Ectodermal cell (in vitro differentiated cells): ENCODE results near the gene CPNE1.

Source experiments
- H3K27ac ChIP-seq: 2 replicates; pipeline ENCODE4 v1.7.0; 2013; ENCODE audit warnings: mild to moderate bottlenecking, low read depth, low read length; ENCODE audit not compliant: insufficient read depth, poor library complexity, severe bottlenecking
- H3K27me3 ChIP-seq: 2 replicates; pipeline ENCODE4 v1.7.0; 2013; ENCODE audit warnings: mild to moderate bottlenecking, low read length; ENCODE audit not compliant: insufficient read depth, control insufficient read depth, poor library complexity, severe bottlenecking
- H3K36me3 ChIP-seq: one replicate; pipeline ENCODE4 v1.7.0; 2013; ENCODE audit warnings: low read length; ENCODE audit not compliant: control insufficient read depth, insufficient read depth
- H3K4me1 ChIP-seq: one replicate; pipeline ENCODE4 v1.7.0; 2013; ENCODE audit warnings: low read length; ENCODE audit not compliant: control insufficient read depth, insufficient read depth
- H3K4me3 ChIP-seq: 2 replicates; pipeline ENCODE4 v1.7.0; 2013; ENCODE audit warnings: low read depth, low read length, control low read depth; ENCODE audit not compliant: insufficient read depth
- H3K9me3 ChIP-seq: 2 replicates; pipeline ENCODE4 v1.7.0; 2013; ENCODE audit warnings: mild to moderate bottlenecking, low read length, moderate library complexity; ENCODE audit not compliant: control insufficient read depth
- WGBS, 2 experiments: methylation state at CpG; one replicate each; pipeline ENCODE4 v1.1.7; 2013; ENCODE audit warnings: missing lambda C conversion rate in 2 of 2; 5-methylcytosine and 5-hydroxymethylcytosine counted together

CPNE1 gene

GRCh38 chr20:35598899-35599775, 65.6 kb downstream of the CPNE1 start:
- Histone ChIP-seq H3K9me3 (no peaks in the 10 kb centered on the region), H3K36me3 (no peaks in the 10 kb centered on the region), H3K4me1 (no peaks in the 10 kb centered on the region), H3K4me3 (no peak overlapping the region), H3K27me3 (peaks cover 44% of the 10 kb centered on the region), H3K27ac (no peak overlapping the region)
- 87 to 90% methylated on average over 22 of the region's 22 CpGs for WGBS, 2 experiments

- H3K27me3 ChIP-seq, result peaks cover 43% of the 10 kb centered on the region
- no peak overlapping the region for H3K27ac ChIP-seq
- WGBS, 2 experiments, result 85 to 87% methylated on average over 7 of the region's 7 CpGs
- no peaks in the 10 kb centered on the region for H3K4me1 ChIP-seq
- no peaks in the 10 kb centered on the region for H3K36me3 ChIP-seq
- no peaks in the 10 kb centered on the region for H3K9me3 ChIP-seq
- H3K4me3 ChIP-seq, result no peak overlapping the region
Observed at GRCh38 chr20:35598476-35598875, 66.2 kb downstream of the CPNE1 start.

GRCh38 chr20:35597186-35597585, 67.5 kb downstream of the CPNE1 start:
- Histone ChIP-seq H3K36me3 (no peaks in the 10 kb centered on the region), H3K4me3 (no peak overlapping the region), H3K9me3 (no peaks in the 10 kb centered on the region), H3K4me1 (no peaks in the 10 kb centered on the region), H3K27me3 (peaks cover 30% of the 10 kb centered on the region), H3K27ac (no peak overlapping the region)
- WGBS, 2 experiments, result 80 to 86% methylated on average over 2 of the region's 2 CpGs

GRCh38 chr20:35595901-35596300, 68.8 kb downstream of the CPNE1 start:
- Histone ChIP-seq H3K4me1 (no peaks in the 10 kb centered on the region), H3K27me3 (peaks cover 17% of the 10 kb centered on the region), H3K4me3 (no peak overlapping the region), H3K9me3 (no peaks in the 10 kb centered on the region), H3K27ac (no peak overlapping the region), H3K36me3 (no peaks in the 10 kb centered on the region)
- WGBS, 2 experiments, result 84 to 86% methylated on average over 7 of the region's 7 CpGs

GRCh38 chr20:35595456-35595855, 69.2 kb downstream of the CPNE1 start:
- Histone ChIP-seq H3K4me1 (no peaks in the 10 kb centered on the region), H3K27ac (no peak overlapping the region), H3K36me3 (no peaks in the 10 kb centered on the region), H3K9me3 (no peaks in the 10 kb centered on the region), H3K27me3 (peaks cover 13% of the 10 kb centered on the region), H3K4me3 (no peak overlapping the region)
- WGBS, 2 experiments, result 94 to 95% methylated on average over 17 of the region's 17 CpGs

- Histone ChIP-seq H3K36me3 (no peaks in the 10 kb centered on the region), H3K27me3 (no peaks in the 10 kb centered on the region), H3K4me3 (no peak overlapping the region), H3K4me1 (no peaks in the 10 kb centered on the region), H3K27ac (no peak overlapping the region), H3K9me3 (no peaks in the 10 kb centered on the region)
- WGBS, 2 experiments, result 52 to 57% methylated on average over 2 of the region's 2 CpGs
Observed at GRCh38 chr20:35592339-35592974, 72.2 kb downstream of the CPNE1 start.

GRCh38 chr20:35588397-35588796, 76.3 kb downstream of the CPNE1 start:
- Histone ChIP-seq H3K27me3 (no peaks in the 10 kb centered on the region), H3K27ac (no peak overlapping the region), H3K9me3 (no peaks in the 10 kb centered on the region), H3K4me1 (no peaks in the 10 kb centered on the region), H3K4me3 (no peak overlapping the region), H3K36me3 (no peaks in the 10 kb centered on the region)
- 92 to 94% methylated on average over 14 of the region's 14 CpGs for WGBS, 2 experiments

GRCh38 chr20:35587436-35587835, 77.3 kb downstream of the CPNE1 start:
- Histone ChIP-seq H3K4me3 (no peak overlapping the region), H3K36me3 (no peaks in the 10 kb centered on the region), H3K27ac (no peak overlapping the region), H3K4me1 (no peaks in the 10 kb centered on the region), H3K27me3 (no peaks in the 10 kb centered on the region), H3K9me3 (no peaks in the 10 kb centered on the region)
- WGBS, 2 experiments, result 90 to 97% methylated on average over 1 to 2 of the region's 2 CpGs

- no peaks in the 10 kb centered on the region for H3K36me3 ChIP-seq
- no peaks in the 10 kb centered on the region for H3K4me1 ChIP-seq
- no peaks in the 10 kb centered on the region for H3K27me3 ChIP-seq
- no peaks in the 10 kb centered on the region for H3K9me3 ChIP-seq
- 93 to 94% methylated on average over 6 of the region's 6 CpGs for WGBS, 2 experiments
- no peak overlapping the region for H3K27ac ChIP-seq
- no peak overlapping the region for H3K4me3 ChIP-seq
Observed at GRCh38 chr20:35586751-35587425, 77.8 kb downstream of the CPNE1 start.
